Germinal center (tissue), 1 donor: ENCODE data around the gene CCDC186.

Experiments
- DNase-seq: peaks from one replicate; pipeline ENCODE4 v3.0.0; 2012; ENCODE audit warnings: mixed read lengths, low spot score

Gene CCDC186

DNA sequence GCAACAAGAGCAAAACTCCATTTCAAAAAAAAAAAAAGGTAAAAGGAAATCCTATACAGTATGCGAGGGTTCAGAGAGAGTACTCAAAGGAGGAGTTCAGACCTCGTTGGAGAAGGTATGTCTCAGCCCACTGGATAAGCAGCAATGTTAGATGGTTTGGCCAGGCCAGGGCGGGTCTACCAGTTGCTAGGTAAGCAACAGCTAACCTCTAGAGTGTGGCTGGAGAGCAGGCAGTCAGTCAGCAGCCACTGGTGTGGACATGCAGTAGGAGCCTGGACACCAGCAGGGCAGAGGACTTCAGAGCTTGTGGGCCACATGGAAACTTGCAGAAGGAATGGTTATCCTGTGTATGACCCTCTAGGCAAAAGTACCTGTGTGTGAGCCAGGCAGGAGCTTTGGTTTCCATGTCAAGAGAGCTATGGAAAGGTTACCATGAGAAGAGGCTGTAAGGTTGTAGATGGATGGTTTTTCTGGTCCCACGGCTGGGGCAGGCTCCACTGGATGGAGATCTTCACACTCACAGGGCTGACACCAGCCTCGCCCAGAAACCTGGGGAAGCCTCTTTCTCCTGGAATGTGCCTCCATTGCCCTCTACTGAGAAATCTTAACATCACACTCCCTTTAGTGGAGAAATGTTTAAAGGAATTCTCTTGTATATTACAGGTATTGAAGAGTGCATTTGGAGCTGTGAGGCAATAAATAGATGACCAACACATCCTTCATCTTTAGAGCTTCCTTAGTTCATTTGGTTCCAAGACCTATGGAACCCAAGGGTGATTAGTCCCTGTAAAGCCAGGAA is 63.6 kb downstream of the CCDC186 start:
- DNase-seq = no peak

DNA sequence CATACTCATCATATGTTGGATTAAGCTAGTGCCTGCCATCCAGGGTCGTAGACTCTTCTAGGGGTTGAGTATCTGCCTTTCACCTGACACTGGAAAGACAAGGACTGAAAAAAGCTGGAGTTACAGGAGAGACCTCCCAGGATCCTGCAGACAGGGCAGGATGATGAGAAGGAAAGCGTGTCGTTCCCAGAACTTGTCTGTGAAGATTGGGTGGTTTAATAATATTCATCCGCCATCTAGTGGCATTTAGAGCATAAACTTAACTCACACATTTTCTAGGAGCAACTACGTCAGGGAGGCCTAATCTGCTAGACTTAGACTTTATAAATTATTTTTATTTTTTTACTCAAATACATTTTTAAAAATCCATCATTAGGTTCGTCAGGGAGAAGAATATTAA is 70.7 kb downstream of the CCDC186 start:
- no peak for DNase-seq

DNA sequence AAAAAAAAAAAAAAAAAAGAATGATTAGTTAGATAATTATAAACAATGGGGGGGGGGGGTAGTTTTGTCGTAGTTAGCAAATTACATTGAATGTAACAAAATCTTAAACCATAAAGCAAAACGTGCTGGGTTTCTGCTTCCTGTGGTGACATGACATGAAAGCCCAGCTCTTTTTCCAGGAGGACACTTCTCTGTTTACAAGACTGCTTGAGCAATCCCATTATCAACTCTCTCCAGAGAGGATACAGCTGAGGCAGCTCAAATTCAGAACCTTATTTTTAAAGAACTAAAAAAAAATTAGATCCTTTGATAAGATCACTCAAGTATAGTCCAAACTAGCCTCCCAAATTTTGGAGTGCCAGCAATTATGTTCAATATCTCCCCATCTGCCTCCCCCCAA is 71.7 kb downstream of the CCDC186 start:
- DNase-seq = no peak

GRCh38 chr10:114100848-114101741 is 72.9 kb downstream of the CCDC186 start:
- no peak for DNase-seq

GRCh38 chr10:114096864-114097263 is 77.1 kb downstream of the CCDC186 start:
- DNase-seq = no peak

GRCh38 chr10:114095559-114096337 is 78.3 kb downstream of the CCDC186 start:
- no peak for DNase-seq

GRCh38 chr10:114094795-114095194 is 79.2 kb downstream of the CCDC186 start:
- DNase-seq = no peak

DNA sequence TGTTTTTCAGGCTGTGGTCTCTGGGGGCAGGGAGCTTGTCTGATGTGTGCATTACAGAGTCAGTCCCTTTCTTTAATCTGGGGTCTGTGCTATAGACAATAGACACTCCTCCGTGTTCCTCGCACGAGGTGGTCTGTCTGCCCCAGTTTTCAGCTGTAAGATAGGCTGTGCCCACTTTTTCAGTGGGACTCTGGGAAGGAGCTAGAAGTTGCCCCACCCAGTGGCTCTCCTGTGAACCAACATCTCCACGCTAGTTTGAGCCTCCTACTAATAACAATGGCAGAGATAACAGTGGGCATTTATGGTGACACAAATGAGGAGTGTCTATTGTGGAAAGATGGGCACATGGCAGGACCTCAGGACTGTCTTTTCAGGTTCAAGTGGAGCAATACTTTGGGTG is 86.3 kb downstream of the CCDC186 start:
- no peak for DNase-seq

DNA sequence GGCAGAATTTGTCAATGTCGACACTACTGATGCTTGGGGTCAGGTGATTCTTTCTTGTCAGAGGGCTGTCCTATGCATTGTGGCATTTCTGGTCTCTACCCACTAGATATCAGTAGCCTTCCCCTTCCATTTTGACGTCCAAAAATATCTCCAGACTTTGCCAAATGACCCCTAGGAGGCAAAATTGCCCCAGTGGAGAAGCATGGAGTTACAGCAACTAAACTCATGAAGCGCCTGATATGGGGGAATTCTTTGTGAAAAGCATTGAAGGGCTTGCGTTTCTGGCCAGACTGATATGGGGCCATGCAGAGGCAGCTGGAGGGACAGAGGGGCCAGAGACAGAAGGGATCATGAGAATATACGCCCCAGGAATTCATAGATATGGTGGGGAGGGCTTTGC is 86.7 kb downstream of the CCDC186 start:
- no peak for DNase-seq

GRCh38 chr10:114084215-114084614 is 89.8 kb downstream of the CCDC186 start:
- DNase-seq = no peak

GRCh38 chr10:114083040-114083439 is 91.0 kb downstream of the CCDC186 start:
- DNase-seq = no peak

DNA sequence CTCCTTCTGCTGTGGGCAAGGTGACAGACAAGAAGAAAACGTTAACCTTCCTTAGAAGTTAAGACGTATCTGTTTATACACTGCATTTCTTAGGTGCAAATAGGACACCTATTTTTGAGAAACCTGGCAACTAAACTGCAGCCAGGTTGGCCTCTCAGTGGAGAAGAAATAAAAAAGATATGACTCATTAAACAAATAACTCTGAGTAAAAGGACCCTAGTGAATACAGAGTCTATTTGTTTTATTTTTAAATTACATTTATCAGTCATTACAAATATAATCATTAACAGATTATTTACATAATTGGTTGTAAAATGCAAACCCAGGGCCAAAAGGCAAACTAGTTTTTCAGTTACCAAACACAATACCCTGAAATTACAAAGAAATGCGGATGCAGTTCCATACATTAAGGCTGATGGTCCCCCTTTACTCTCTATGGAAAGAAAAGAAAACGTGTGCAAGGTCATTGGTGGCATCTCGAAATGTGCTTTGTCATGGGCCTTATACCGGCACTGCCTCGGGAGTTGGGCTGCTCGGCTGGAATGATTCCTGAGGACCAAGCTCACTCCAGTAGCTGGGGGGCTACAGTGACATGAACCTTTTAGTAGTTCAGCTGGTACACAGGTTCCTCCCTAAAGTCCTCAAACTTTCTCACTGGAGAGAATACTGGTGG is 92.0 kb downstream of the CCDC186 start:
- DNase-seq = no peak

- DNase-seq = no peak
These were observed 94.6 kb downstream of the CCDC186 start for GRCh38 chr10:114079421-114079820.

DNA sequence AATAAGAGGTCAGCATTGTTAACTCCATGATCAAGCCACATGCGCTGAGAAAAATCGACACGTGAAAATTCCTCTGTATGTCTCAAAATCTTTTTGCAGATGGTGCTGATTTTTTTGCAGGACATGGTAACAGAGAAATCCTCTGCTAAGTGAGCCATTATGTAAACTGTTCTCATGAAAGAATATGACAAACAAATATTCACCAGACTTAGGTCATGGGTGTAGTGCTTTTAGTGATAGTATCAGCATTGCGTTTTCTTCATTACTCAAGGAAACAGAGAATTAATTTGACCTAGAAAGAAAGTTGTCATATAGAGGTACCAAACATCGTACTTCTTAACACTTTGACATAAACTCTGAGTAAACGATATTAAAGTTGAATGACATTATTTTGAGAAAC is 95.7 kb downstream of the CCDC186 start:
- no peak for DNase-seq

GRCh38 chr10:114077815-114078219 is 96.2 kb downstream of the CCDC186 start:
- no peak for DNase-seq

GRCh38 chr10:114077347-114077746 is 96.7 kb downstream of the CCDC186 start:
- DNase-seq = no peak

DNA sequence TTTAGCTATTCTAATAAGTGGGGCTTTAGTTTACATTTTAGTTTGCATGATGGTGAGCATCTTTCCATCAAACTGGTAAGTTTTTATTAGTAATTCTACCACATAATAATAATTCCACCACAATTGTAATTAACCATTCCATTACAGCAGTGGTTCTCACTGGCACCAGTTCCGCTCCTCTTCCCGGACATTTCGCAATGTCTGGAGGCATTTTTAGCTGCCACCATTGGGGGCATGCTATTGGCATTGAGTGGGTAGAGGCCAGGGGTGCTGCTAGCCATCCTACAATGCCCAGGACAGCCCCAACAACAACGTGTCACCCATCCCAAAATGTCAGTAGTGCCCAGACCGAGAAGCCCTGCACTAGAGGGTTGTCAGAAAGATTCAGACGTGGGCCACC is 98.9 kb downstream of the CCDC186 start:
- DNase-seq = no peak

GRCh38 chr10:114073395-114074186 is 100.4 kb downstream of the CCDC186 start:
- no peak for DNase-seq

DNA sequence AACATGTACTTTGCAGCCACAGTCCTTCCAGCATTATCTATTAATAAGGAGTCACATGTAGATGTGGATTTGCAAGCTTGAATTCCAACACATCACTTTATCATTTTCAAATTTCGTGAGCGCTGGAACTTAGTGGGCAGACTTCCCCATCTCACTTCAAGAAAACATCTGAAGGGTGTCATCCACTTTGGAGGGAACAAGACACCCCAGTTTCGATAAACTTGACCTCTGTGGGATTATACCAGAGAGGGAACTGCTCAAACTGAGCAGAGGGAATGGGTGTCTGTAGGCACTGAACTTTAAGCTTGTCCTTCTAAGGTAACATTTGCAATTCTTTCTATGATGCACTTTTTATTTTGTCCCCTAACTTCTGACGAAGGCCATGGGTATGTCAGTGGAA is 102.8 kb downstream of the CCDC186 start:
- no peak for DNase-seq
